Kidney epithelial cell (primary cell): Measurements from ENCODE around the gene PCSK9. TPM values are rescaled to one million over a fixed set of nuclear protein-coding genes. Genes with fewer than 3 reads are reported as not detected.

Experiments
- DNase-seq: peaks from one replicate; pipeline ENCODE4 v3.0.0-alpha.2; 2010; ENCODE audit warnings: low read depth
- H3K27me3 ChIP-seq: 2 replicates; pipeline ENCODE4 v1.6.0; 2011; ENCODE audit warnings: low read length; ENCODE audit not compliant: control insufficient read depth, insufficient read depth
- H3K36me3 ChIP-seq: 2 replicates; pipeline ENCODE4 v1.5.1; 2011; ENCODE audit warnings: low read length; ENCODE audit not compliant: control insufficient read depth, insufficient read depth
- H3K4me3 ChIP-seq: 2 replicates; pipeline ENCODE4 v1.5.1; 2011; ENCODE audit warnings: low read depth, mild to moderate bottlenecking, control low read depth, low read length
- CTCF ChIP-seq: IDR thresholded peaks from 2 replicates; pipeline ENCODE4 v1.5.1; 2011; ENCODE audit warnings: mild to moderate bottlenecking, moderate library complexity, low read length, control low read depth, inconsistent platforms; ENCODE audit not compliant: insufficient read depth, poor library complexity, severe bottlenecking
- total RNA-seq: library from RNA; depleted of rRNA; stranded (reverse); fragments of >200 nt; gene quantifications from 2 replicates; pipeline ENCODE4 v1.2.3, GENCODE V29; 2015

PCSK9 gene
- total RNA-seq, 1 donor from 2014 or later = 4.5 TPM

GRCh38 chr1:55033265-55033614 is 6.1 kb upstream of the PCSK9 start:
- no peak for DNase-seq
- Histone ChIP-seq H3K4me3 (no peak overlapping the region), H3K36me3 (no peaks in the 10 kb centered on the region), H3K27me3 (peaks cover 20% of the 10 kb centered on the region)
- no peak for TF ChIP-seq CTCF

- Histone ChIP-seq H3K27me3 (peaks cover 22% of the 10 kb centered on the region), H3K36me3 (no peaks in the 10 kb centered on the region), H3K4me3 (no peak overlapping the region)
- DNase-seq = no peak
- TF ChIP-seq CTCF = no peak
Measured at GRCh38 chr1:55034476-55035133, 4.7 kb upstream of the PCSK9 start.

GRCh38 chr1:55035904-55036303 is 3.4 kb upstream of the PCSK9 start:
- Histone ChIP-seq H3K27me3 (peaks cover 32% of the 10 kb centered on the region), H3K36me3 (no peaks in the 10 kb centered on the region), H3K4me3 (no peak overlapping the region)
- TF ChIP-seq CTCF = no peak
- no peak for DNase-seq

- H3K4me3 ChIP-seq = no peak overlapping the region
- DNase-seq = no peak
- TF ChIP-seq CTCF = no peak
- peaks cover 32% of the 10 kb centered on the region for H3K27me3 ChIP-seq
- H3K36me3 ChIP-seq = no peaks in the 10 kb centered on the region
Measured at GRCh38 chr1:55037733-55038551, 1.4 kb upstream of the PCSK9 start.

GRCh38 chr1:55038552-55038838 is 853 bp upstream of the PCSK9 start:
- TF ChIP-seq CTCF = no peak
- H3K27me3 ChIP-seq = peaks cover 28% of the 10 kb centered on the region
- no peak for DNase-seq
- H3K36me3 ChIP-seq = no peaks in the 10 kb centered on the region
- no peak overlapping the region for H3K4me3 ChIP-seq

- TF ChIP-seq CTCF = no peak
- DNase-seq = no peak
- H3K4me3 ChIP-seq = peak overlapping the region; percentile 52
- no peaks in the 10 kb centered on the region for H3K36me3 ChIP-seq
- peaks cover 23% of the 10 kb centered on the region for H3K27me3 ChIP-seq
Measured at GRCh38 chr1:55038974-55039341, 390 bp upstream of the PCSK9 start.
